ENCODE results near the gene VEZT. TPM values are rescaled to one million over a fixed set of nuclear protein-coding genes. Genes with fewer than 3 reads are reported as not detected.
A peak's percentile ranks its signal among the peaks of the same experiment; 100 is the strongest.

VEZT gene
- polyA plus RNA-seq, 1 of the 3 experiments (the other 2 are of a cell fraction) = 41.2 TPM

- TF ChIP-seq, protein P1, sequence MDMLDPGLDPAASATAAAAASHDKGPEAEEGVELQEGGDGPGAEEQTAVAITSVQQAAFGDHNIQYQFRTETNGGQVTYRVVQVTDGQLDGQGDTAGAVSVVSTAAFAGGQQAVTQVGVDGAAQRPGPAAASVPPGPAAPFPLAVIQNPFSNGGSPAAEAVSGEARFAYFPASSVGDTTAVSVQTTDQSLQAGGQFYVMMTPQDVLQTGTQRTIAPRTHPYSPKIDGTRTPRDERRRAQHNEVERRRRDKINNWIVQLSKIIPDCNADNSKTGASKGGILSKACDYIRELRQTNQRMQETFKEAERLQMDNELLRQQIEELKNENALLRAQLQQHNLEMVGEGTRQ (IDR thresholded peaks at IDR 0.05; ENCODE audit: borderline replicate concordance, low read depth, low read length) = no peak
- TF ChIP-seq ZBTB33 (IDR thresholded peaks at IDR 0.05; ENCODE audit: borderline replicate concordance, low read depth) (no peak), TEAD4 (IDR thresholded peaks at IDR 0.05; ENCODE audit: borderline replicate concordance, insufficient read depth) (no peak), IRF3 (IDR thresholded peaks at IDR 0.05; ENCODE audit: low read depth, low read length) (no peak), EZH2phosphoT487 (IDR thresholded peaks at IDR 0.05; ENCODE audit: borderline replicate concordance, low read depth) (no peak), CHD2 (IDR thresholded peaks at IDR 0.05; ENCODE audit: low read length, partially characterized antibody) (no peak), FOXM1 (IDR thresholded peaks at IDR 0.05; ENCODE audit: low read depth) (no peak), TCF12 (IDR thresholded peaks at IDR 0.05) (no peak), NFIC (IDR thresholded peaks at IDR 0.05; ENCODE audit: borderline replicate concordance) (peak; percentile 34; the same call in 1 of the 2 replicates), RAD21 (IDR thresholded peaks at IDR 0.05; ENCODE audit: low read length) (no peak), EP300 (IDR thresholded peaks at IDR 0.05; ENCODE audit: borderline replicate concordance in 1 of 2, low read depth in 1 of 2, low read length in 1 of 2) (no peak), MXI1 (IDR thresholded peaks at IDR 0.05; ENCODE audit: low read depth, low read length) (no peak)
- TF ChIP-seq, protein P2, sequence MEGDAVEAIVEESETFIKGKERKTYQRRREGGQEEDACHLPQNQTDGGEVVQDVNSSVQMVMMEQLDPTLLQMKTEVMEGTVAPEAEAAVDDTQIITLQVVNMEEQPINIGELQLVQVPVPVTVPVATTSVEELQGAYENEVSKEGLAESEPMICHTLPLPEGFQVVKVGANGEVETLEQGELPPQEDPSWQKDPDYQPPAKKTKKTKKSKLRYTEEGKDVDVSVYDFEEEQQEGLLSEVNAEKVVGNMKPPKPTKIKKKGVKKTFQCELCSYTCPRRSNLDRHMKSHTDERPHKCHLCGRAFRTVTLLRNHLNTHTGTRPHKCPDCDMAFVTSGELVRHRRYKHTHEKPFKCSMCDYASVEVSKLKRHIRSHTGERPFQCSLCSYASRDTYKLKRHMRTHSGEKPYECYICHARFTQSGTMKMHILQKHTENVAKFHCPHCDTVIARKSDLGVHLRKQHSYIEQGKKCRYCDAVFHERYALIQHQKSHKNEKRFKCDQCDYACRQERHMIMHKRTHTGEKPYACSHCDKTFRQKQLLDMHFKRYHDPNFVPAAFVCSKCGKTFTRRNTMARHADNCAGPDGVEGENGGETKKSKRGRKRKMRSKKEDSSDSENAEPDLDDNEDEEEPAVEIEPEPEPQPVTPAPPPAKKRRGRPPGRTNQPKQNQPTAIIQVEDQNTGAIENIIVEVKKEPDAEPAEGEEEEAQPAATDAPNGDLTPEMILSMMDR (IDR thresholded peaks at IDR 0.05) = no peak
- TF ChIP-seq, protein P3, sequence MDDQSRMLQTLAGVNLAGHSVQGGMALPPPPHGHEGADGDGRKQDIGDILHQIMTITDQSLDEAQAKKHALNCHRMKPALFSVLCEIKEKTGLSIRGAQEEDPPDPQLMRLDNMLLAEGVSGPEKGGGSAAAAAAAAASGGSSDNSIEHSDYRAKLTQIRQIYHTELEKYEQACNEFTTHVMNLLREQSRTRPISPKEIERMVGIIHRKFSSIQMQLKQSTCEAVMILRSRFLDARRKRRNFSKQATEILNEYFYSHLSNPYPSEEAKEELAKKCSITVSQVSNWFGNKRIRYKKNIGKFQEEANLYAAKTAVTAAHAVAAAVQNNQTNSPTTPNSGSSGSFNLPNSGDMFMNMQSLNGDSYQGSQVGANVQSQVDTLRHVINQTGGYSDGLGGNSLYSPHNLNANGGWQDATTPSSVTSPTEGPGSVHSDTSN (IDR thresholded peaks at IDR 0.05) = peak; percentile 67; the same call in 1 of the 2 replicates
- TF ChIP-seq, protein P4, sequence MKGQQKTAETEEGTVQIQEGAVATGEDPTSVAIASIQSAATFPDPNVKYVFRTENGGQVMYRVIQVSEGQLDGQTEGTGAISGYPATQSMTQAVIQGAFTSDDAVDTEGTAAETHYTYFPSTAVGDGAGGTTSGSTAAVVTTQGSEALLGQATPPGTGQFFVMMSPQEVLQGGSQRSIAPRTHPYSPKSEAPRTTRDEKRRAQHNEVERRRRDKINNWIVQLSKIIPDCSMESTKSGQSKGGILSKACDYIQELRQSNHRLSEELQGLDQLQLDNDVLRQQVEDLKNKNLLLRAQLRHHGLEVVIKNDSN (IDR thresholded peaks at IDR 0.05; ENCODE audit: borderline replicate concordance, low read depth) = no peak
These were observed 14.7 kb upstream of the VEZT start (continued) for GRCh38 chr12:95202691-95203486.
